Fibroblast of pulmonary artery (primary cell): Measurements from ENCODE around the gene CTSE.

ENCODE experiments used
- DNase-seq: peaks from one replicate; pipeline ENCODE4 v3.0.0-alpha.2; 2010; ENCODE audit warnings: low read depth
- H3K4me3 ChIP-seq: replicated peaks from 2 replicates; pipeline ENCODE4 v1.5.1; 2011; ENCODE audit warnings: low read depth, mild to moderate bottlenecking, control low read depth, low read length, moderate library complexity
- TF ChIP-seq, protein P1 (sequence below): IDR thresholded peaks from 2 replicates; pipeline ENCODE4 v1.5.1; 2011; ENCODE audit warnings: mild to moderate bottlenecking, control low read depth, low read length, inconsistent platforms; ENCODE audit errors: missing control alignments

Gene CTSE

DNA sequence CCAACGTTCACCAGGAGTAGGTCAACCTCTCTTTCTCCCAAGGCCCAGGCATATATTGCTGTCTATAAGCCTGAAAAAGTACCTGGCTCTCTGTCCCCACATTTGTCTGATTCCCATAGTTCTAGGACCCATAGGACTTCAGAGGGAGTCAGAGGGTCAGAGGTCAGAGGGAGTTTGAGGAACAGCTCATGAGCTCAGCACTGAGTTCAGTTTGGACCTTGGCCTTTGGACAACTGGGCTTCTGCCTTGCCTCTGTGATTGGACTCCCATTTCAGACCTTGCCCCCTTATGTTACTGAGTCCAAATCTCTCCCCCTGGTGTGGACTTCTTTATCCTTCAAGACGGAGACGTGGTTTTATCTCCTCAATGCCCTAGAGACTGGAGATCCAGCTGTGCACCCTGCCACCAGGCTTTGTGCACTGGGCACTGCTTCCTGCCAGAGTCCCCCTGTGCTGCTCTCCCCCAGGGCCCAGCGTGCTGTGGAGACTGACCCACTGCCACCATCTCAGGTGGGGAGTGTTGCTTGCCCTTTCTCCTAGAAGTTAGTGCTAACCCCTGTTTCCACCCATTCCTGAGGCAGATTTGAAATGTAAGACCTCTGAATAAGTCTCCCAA lies 3.2 kb downstream of the CTSE start:
- H3K4me3 ChIP-seq: no peak overlapping the region
- TF ChIP-seq, protein P1, sequence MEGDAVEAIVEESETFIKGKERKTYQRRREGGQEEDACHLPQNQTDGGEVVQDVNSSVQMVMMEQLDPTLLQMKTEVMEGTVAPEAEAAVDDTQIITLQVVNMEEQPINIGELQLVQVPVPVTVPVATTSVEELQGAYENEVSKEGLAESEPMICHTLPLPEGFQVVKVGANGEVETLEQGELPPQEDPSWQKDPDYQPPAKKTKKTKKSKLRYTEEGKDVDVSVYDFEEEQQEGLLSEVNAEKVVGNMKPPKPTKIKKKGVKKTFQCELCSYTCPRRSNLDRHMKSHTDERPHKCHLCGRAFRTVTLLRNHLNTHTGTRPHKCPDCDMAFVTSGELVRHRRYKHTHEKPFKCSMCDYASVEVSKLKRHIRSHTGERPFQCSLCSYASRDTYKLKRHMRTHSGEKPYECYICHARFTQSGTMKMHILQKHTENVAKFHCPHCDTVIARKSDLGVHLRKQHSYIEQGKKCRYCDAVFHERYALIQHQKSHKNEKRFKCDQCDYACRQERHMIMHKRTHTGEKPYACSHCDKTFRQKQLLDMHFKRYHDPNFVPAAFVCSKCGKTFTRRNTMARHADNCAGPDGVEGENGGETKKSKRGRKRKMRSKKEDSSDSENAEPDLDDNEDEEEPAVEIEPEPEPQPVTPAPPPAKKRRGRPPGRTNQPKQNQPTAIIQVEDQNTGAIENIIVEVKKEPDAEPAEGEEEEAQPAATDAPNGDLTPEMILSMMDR: no peak

DNA sequence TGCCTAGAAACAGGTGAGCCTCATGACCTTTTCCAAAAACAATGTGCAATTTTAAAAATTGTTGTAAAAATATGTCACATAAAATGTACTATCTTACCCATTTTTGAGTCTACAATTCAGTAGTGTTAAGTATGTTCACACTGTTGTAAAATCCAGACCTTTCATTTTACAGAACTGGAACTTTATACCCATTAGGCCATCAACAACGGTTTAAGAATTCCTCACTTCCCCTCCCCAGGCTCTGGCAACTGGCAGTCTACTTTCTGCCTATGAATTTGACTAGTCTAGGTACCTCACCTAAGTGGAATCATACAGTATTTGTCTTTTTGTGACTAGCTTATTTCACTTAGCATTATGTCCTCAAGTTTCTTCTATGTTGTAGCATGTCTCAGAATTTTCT lies 8.6 kb downstream of the CTSE start:
- H3K4me3 ChIP-seq: no peak overlapping the region
- TF ChIP-seq, protein P1: no peak
- DNase-seq: no peak

More for the DNA sequence above, 3.2 kb downstream of the CTSE start:
- no peak for DNase-seq

DNA sequence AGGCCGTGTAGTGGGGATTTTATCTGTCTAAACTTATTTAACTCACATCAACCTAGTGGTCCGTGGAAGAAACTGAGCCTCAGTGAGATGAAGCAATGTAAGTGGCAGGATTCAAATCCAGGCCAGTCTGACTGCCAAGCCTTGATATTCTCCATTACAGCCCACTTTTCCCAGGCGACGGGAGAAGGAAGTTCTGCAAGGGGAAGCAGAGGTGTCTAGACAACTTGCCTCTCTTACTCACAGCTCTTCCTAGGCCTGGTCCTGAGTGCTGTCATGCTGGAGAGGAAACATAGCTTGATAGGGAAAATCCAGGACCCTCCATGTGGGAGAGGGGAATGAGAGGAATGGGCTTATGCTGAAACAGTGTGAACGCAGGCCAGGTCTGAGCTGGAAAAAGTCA lies 9.1 kb downstream of the CTSE start:
- TF ChIP-seq, protein P1: no peak

GRCh38 chr1:206013026-206013795 lies 10.5 kb downstream of the CTSE start:
- TF ChIP-seq, protein P1: no peak
- no peak for DNase-seq
- no peak overlapping the region for H3K4me3 ChIP-seq

More for the DNA sequence above, 9.1 kb downstream of the CTSE start:
- no peak overlapping the region for H3K4me3 ChIP-seq
- DNase-seq: no peak

DNA sequence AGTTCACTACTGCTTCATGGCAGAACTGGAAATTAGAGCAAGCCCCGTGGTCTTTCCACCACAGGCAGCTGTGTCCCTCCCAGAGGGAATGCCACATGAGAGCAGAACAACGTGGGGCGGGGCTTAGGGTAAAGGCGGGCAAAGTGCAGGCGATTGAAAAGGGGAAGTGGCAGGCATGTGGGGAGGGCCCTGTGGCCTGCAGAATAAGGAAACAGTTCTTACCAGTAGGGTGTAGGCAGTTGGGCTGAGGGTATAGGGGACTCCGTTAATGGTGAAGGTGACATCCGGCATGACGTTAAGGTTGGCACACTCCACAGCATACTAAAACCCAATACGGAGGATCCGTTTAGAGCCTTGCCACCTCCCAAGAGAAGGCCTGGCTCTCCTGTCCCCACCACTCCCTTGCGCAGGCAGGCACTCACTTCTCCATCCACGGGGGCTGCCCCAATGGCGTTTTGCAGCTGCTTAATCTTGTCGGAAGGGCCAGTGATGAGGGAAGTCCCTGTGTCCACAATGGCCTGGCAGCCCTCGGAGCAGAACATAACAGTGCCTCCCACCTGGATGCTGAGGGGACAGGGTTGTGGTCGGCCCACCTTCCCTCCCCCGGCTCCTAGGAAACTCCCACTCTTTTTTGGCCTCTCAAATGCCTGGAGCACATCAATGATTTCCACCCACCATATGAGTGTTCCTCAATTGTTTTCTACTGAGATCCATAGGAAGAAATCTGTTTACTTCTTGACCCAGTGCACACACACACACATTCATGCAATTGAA lies 11.4 kb downstream of the CTSE start:
- TF ChIP-seq, protein P1: no peak
- DNase-seq: no peak
- H3K4me3 ChIP-seq: no peak overlapping the region

DNA sequence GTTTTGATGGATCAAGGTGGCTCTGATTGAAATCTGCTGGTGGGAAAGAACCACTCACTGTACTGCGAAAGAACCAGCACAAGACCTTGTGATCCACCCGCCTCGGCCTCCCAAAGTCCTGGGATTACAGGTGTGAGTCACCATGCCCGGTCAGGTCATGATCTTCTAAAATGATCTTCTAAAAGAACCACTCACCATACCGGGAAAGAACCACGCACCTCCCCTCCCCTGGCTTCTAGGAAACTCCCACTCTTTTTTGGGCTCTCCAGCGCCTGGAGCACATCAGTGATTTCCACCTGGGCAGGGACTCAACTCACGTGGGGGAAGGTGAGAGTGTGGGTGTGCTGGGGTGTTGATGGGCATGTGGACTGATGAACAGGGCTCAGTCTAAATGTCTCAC lies 12.6 kb downstream of the CTSE start:
- DNase-seq: no peak
- TF ChIP-seq, protein P1: no peak
- no peak overlapping the region for H3K4me3 ChIP-seq
